H1 (cell line): ENCODE results near the gene NOL9. TPM values are rescaled to one million over a fixed set of nuclear protein-coding genes. Genes with fewer than 3 reads are reported as not detected.

Source experiments
- ASH2L ChIP-seq: fragments of 200-600, 300-600 bp; sonication (generic); IDR thresholded peaks from one replicate; pipeline ENCODE4 v1.7.1; 2017; ENCODE audit warnings: low read length
- POLR2AphosphoS5 ChIP-seq: IDR thresholded peaks from 2 replicates; pipeline ENCODE4 v1.6.1; 2011; ENCODE audit warnings: low read depth, low read length
- RXRA ChIP-seq: IDR thresholded peaks from 2 replicates; pipeline ENCODE4 v1.6.1; 2011; ENCODE audit warnings: low read depth, mild to moderate bottlenecking, low read length, moderate library complexity; ENCODE audit not compliant: insufficient read depth
- SP2 ChIP-seq: IDR thresholded peaks from 2 replicates; pipeline ENCODE4 v1.6.1; 2012; ENCODE audit warnings: mild to moderate bottlenecking, low read length, inconsistent platforms
- SP4 ChIP-seq: IDR thresholded peaks from 2 replicates; pipeline ENCODE4 v1.6.1; 2012; ENCODE audit warnings: low read length, inconsistent platforms
- ZNF274 ChIP-seq: IDR thresholded peaks from 2 replicates; pipeline ENCODE4 v1.7.0; 2012; ENCODE audit warnings: low read length, borderline replicate concordance; ENCODE audit errors: extremely low read depth
- polyA plus RNA-seq, 7 experiments: library from polyadenylated mRNA; depleted of rRNA in 3 of 7; stranded (reverse) in 5 of 7; unstranded in 2 of 7; fragments of >200 nt in 5 of 7; fragments of 200-250 nt in 2 of 7; gene quantifications; 1 replicate in 5 of 7; 2 replicates in 1 of 7; 4 replicates in 1 of 7; pipeline versions ENCODE4 v1.2.1 to v1.2.3, GENCODE V29; 2011 to 2013; ENCODE audit warnings: missing spikeins in 2 of 7, mixed read lengths in 2 of 7
- total RNA-seq: library from RNA; stranded (reverse); fragmentation: NEBNext Ultra II Directional; extraction: Animal tissue kit (Norgen Biotek cat#: 25700); gene quantifications from 2 replicates; pipeline ENCODE4 v1.2.1, GENCODE V29; 2021

Gene NOL9
- total and polyA plus RNA-seq, 2 of the 8 experiments (the other 6 are each of a cell fraction or from before 2014, with no cell fraction given): 17.1 to 38.1 TPM

- TF ChIP-seq RXRA (no peak), ZNF274 (no peak), ASH2L (no peak), POLR2AphosphoS5 (no peak), SP4 (no peak), SP2 (no peak)
These were observed 37.3 kb upstream of the NOL9 start (continued) for GRCh38 chr1:6591644-6592043.
